Endothelial cell (in vitro differentiated cells): ENCODE data around the gene CFAP57. TPM values are rescaled to one million over a fixed set of nuclear protein-coding genes. Genes with fewer than 3 reads are reported as not detected.
A peak's percentile ranks its signal among the peaks of the same experiment; 100 is the strongest.

ENCODE experiments used
- DNase-seq: peaks from one replicate; pipeline ENCODE4 v3.0.0; 2021; ENCODE audit warnings: low spot score
- H3K27ac Mint-ChIP-seq: one replicate; pipeline ENCODE4 v1.8.0; 2021; ENCODE audit warnings: mixed read lengths, inconsistent platforms; ENCODE audit not compliant: unreplicated experiment
- H3K27me3 Mint-ChIP-seq: one replicate; pipeline ENCODE4 v1.8.0; 2021; ENCODE audit warnings: mild to moderate bottlenecking, moderate library complexity, mixed read lengths, inconsistent platforms; ENCODE audit not compliant: unreplicated experiment
- H3K36me3 Mint-ChIP-seq: one replicate; pipeline ENCODE4 v1.8.0; 2021; ENCODE audit warnings: mild to moderate bottlenecking, low read depth, mixed read lengths, inconsistent platforms; ENCODE audit not compliant: unreplicated experiment
- H3K4me1 Mint-ChIP-seq: one replicate; pipeline ENCODE4 v1.8.0; 2021; ENCODE audit warnings: mild to moderate bottlenecking, mixed read lengths, inconsistent platforms; ENCODE audit not compliant: unreplicated experiment
- H3K4me3 Mint-ChIP-seq: one replicate; pipeline ENCODE4 v1.8.0; 2021; ENCODE audit warnings: mild to moderate bottlenecking, mixed read lengths, inconsistent platforms; ENCODE audit not compliant: unreplicated experiment
- H3K9me3 Mint-ChIP-seq: one replicate; pipeline ENCODE4 v1.8.0; 2021; ENCODE audit warnings: mixed read lengths, inconsistent platforms; ENCODE audit not compliant: unreplicated experiment
- CTCF ChIP-seq: fragments of 200-600 bp; sonication (generic); IDR thresholded peaks from one replicate; pipeline ENCODE4 v1.5.0; 2021; ENCODE audit warnings: antibody characterized with exemption; ENCODE audit not compliant: unreplicated experiment
- total RNA-seq: library from RNA; stranded (reverse); fragmentation: NEBNext Ultra II Directional; extraction: Animal tissue kit (Norgen Biotek cat#: 25700); gene quantifications from one replicate; pipeline ENCODE4 v1.2.1, GENCODE V29; 2021; ENCODE audit not compliant: unreplicated experiment

Gene CFAP57
- total RNA-seq, 1 donor from 2014 or later: 0.49 TPM

- no peaks in the 10 kb centered on the region for H3K9me3 Mint-ChIP-seq
- H3K27ac Mint-ChIP-seq: no peak overlapping the region
- no peaks in the 10 kb centered on the region for H3K36me3 Mint-ChIP-seq
- TF ChIP-seq CTCF: no peak
- no peak overlapping the region for H3K4me3 Mint-ChIP-seq
- peaks cover 8% of the 10 kb centered on the region for H3K4me1 Mint-ChIP-seq
- H3K27me3 Mint-ChIP-seq: peaks cover 5% of the 10 kb centered on the region
- no peak for DNase-seq
These were observed 65.0 kb downstream of the CFAP57 start for GRCh38 chr1:43237121-43237520.

GRCh38 chr1:43238085-43238484 lies 66.0 kb downstream of the CFAP57 start:
- Mint-ChIP-seq H3K27ac (no peak overlapping the region), H3K9me3 (no peaks in the 10 kb centered on the region), H3K27me3 (peaks cover 7% of the 10 kb centered on the region), H3K4me3 (no peak overlapping the region), H3K4me1 (peaks cover 8% of the 10 kb centered on the region), H3K36me3 (no peaks in the 10 kb centered on the region)
- peak; percentile 80 for DNase-seq
- TF ChIP-seq CTCF: peak; percentile 43

GRCh38 chr1:43238991-43239469 lies 66.9 kb downstream of the CFAP57 start:
- no peak overlapping the region for H3K27ac Mint-ChIP-seq
- H3K4me1 Mint-ChIP-seq: peaks cover 8% of the 10 kb centered on the region
- no peak overlapping the region for H3K4me3 Mint-ChIP-seq
- DNase-seq: no peak
- H3K9me3 Mint-ChIP-seq: no peaks in the 10 kb centered on the region
- TF ChIP-seq CTCF: no peak
- H3K27me3 Mint-ChIP-seq: peaks cover 8% of the 10 kb centered on the region
- H3K36me3 Mint-ChIP-seq: no peaks in the 10 kb centered on the region

GRCh38 chr1:43239484-43239883 lies 67.4 kb downstream of the CFAP57 start:
- H3K4me1 Mint-ChIP-seq: peaks cover 8% of the 10 kb centered on the region
- no peak for TF ChIP-seq CTCF
- peaks cover 8% of the 10 kb centered on the region for H3K27me3 Mint-ChIP-seq
- H3K4me3 Mint-ChIP-seq: no peak overlapping the region
- H3K9me3 Mint-ChIP-seq: no peaks in the 10 kb centered on the region
- DNase-seq: no peak
- no peak overlapping the region for H3K27ac Mint-ChIP-seq
- no peaks in the 10 kb centered on the region for H3K36me3 Mint-ChIP-seq

- TF ChIP-seq CTCF: no peak
- Mint-ChIP-seq H3K36me3 (no peaks in the 10 kb centered on the region), H3K9me3 (no peaks in the 10 kb centered on the region), H3K27me3 (peaks cover 4% of the 10 kb centered on the region), H3K27ac (no peak overlapping the region), H3K4me1 (peaks cover 8% of the 10 kb centered on the region), H3K4me3 (no peak overlapping the region)
- no peak for DNase-seq
These were observed 69.3 kb downstream of the CFAP57 start for GRCh38 chr1:43241413-43241836.
